ENCODE results near the gene TOP1. TPM values are rescaled to one million over a fixed set of nuclear protein-coding genes. Genes with fewer than 3 reads are reported as not detected.

The TOP1 gene
- total RNA-seq, 2 experiments from 2014 or later: 37.6 to 41.7 TPM

DNA sequence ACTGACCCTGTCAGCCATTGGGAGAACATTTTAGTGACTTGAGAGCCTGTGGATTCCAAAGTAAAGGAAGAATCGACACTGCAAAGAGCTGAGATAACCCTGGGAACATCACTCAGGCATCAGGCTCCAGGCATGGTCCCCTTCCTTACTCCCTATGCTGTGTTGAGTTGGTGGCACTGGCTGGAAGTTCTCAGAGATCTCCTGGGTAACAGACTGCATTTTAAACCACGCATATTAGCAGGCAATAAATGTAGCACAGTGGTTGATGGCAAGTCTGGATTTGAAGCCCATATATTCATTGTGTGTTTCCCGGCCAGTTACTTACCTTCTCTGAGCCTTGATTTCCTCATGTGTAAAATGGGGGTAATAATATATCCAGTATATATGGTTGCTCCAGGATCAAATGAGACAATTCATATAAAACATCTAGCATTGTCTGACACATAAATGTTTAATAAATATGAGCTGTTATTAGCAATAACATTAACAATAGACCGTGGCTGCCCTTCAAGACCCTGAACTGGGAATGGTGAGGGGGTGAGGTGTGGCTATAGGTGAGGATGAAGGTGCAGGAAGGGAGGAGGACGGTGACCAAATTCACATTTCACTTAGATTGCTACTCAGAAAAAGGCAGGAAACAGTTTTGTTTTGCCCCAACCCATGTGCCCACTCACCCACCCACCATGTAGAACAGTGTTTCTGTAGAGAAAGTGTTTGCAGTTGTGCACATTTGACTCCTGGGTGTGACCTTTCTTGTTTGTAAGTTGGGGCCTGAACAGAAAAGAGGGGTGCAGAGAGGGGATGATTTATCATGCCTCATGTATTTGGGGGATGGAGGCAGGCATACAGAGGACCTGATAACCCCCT, 110.8 kb downstream of the TOP1 start:
- peak overlapping the region; percentile 96 for H3K27ac Mint-ChIP-seq
- peak overlapping the region; percentile 83 to 87 for H3K27ac ChIP-seq (ENCODE audit: low read depth in 1 of 2, low read length in 2 of 2)
- no peaks in the 10 kb centered on the region for H3K27me3 ChIP-seq (ENCODE audit: control insufficient read depth in 1 of 2, insufficient read depth in 2 of 2, low read length in 2 of 2)
- H3K36me3 Mint-ChIP-seq (ENCODE audit: low read depth): peaks cover 32% of the 10 kb centered on the region
- intact Hi-C loops (cut with DNase I, micrococcal nuclease): loop anchor here (1.0 to 10.0 kb wide), 5 partner anchors 17 to 555 kb away; no protein-coding TSS in a partner anchor
- peak overlapping the region; percentile 90 for H3K4me3 ChIP-seq (ENCODE audit: low read length)
- H3K36me3 ChIP-seq (ENCODE audit: insufficient read depth, low read length): no peaks in the 10 kb centered on the region
- no peaks in the 10 kb centered on the region for H3K27me3 Mint-ChIP-seq
- peaks cover 84% of the 10 kb centered on the region for H3K4me1 Mint-ChIP-seq (ENCODE audit: low read depth)
- ChIA-PET CTCF (interaction anchor here (0.9 to 6.9 kb wide), 4 partner anchors 10 to 33 kb away, joined by 3 to 66 read pairs (median 4); no protein-coding TSS in a partner anchor), POLR2A (interaction anchor here (0.5 to 14.5 kb wide), 8 partner anchors 8 to 553 kb away, joined by 3 to 403 read pairs (median 5); no protein-coding TSS in a partner anchor)
- TF ChIP-seq, protein P1, sequence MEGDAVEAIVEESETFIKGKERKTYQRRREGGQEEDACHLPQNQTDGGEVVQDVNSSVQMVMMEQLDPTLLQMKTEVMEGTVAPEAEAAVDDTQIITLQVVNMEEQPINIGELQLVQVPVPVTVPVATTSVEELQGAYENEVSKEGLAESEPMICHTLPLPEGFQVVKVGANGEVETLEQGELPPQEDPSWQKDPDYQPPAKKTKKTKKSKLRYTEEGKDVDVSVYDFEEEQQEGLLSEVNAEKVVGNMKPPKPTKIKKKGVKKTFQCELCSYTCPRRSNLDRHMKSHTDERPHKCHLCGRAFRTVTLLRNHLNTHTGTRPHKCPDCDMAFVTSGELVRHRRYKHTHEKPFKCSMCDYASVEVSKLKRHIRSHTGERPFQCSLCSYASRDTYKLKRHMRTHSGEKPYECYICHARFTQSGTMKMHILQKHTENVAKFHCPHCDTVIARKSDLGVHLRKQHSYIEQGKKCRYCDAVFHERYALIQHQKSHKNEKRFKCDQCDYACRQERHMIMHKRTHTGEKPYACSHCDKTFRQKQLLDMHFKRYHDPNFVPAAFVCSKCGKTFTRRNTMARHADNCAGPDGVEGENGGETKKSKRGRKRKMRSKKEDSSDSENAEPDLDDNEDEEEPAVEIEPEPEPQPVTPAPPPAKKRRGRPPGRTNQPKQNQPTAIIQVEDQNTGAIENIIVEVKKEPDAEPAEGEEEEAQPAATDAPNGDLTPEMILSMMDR (IDR thresholded peaks at IDR 0.05): no peak
- H3K4me3 Mint-ChIP-seq: peak overlapping the region; percentile 90
- ATAC-seq (ENCODE audit: poor library complexity) (no peak), DNase-seq (peak in 3 of 14 experiments; percentile 30 to 51 (median 33))
- no peaks in the 10 kb centered on the region for H3K9me3 Mint-ChIP-seq
- peaks cover 76% of the 10 kb centered on the region for H3K4me1 ChIP-seq (ENCODE audit: insufficient read depth, low read length)
- no peaks in the 10 kb centered on the region for H3K9me3 ChIP-seq (ENCODE audit: control insufficient read depth in 1 of 2, insufficient read depth in 1 of 2, low read length in 2 of 2)

DNA sequence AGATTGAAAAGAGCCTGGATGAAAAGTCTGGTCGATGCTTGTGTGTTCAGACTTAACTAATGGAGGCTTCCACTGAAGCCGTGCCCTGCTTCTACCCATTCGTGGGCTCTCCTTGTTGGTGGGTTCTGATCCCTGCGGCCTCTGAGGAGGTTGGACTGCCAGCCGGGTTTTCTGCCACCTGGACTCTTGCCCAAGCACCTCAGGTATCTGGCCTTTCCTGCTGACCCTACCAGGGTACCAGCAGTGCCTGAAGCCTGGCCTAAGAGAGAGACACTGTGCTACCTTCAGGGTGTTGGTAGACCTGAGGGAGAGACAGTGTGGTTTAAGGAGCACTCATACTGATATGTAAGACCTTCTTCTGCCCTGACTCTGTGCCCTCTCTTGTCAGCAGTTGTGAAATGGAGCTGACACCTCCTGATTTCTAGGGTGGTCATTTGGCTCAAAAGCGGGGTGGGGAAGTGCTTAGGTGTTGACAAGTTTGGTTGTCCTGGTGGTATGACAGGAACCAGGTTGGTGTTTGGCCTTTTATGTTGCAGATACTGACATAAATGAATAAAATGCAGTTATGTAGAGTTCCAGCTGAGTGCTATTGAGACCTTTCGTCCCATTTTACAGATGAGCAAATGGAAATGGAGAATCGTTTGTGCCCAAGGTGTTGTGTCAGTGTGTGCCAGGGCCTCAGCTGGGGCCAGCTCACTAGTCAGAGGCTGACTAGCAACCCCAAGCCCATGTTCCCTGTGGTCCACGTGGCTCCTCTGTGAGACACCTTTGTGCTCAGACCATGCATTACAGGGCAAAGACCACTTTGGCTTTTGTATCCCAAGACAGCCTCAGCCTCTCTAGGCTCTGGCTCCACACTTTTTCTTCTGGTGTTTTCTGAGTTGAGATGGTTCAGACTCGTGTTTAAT, 111.9 kb downstream of the TOP1 start:
- H3K27me3 Mint-ChIP-seq: no peaks in the 10 kb centered on the region
- H3K4me3 Mint-ChIP-seq: peak overlapping the region; percentile 90
- peaks cover 78% of the 10 kb centered on the region for H3K4me1 ChIP-seq (ENCODE audit: insufficient read depth, low read length)
- DNase-seq (peak in 2 of 14 experiments; percentile 15 to 33), ATAC-seq (ENCODE audit: poor library complexity) (no peak)
- peak overlapping the region; percentile 90 for H3K4me3 ChIP-seq (ENCODE audit: low read length)
- TF ChIP-seq, protein P1 (IDR thresholded peaks at IDR 0.05): no peak
- H3K4me1 Mint-ChIP-seq (ENCODE audit: low read depth): peaks cover 84% of the 10 kb centered on the region
- peak overlapping the region; percentile 83 to 87 for H3K27ac ChIP-seq (ENCODE audit: low read depth in 1 of 2, low read length in 2 of 2)
- H3K9me3 Mint-ChIP-seq: no peaks in the 10 kb centered on the region
- POLR2A ChIA-PET: interaction anchor here (0.9 to 14.5 kb wide), 3 partner anchors 11 to 32 kb away, joined by 4 to 403 read pairs (median 99); no protein-coding TSS in a partner anchor
- H3K36me3 ChIP-seq (ENCODE audit: insufficient read depth, low read length): no peaks in the 10 kb centered on the region
- H3K27ac Mint-ChIP-seq: peak overlapping the region; percentile 96
- H3K9me3 ChIP-seq (ENCODE audit: control insufficient read depth in 1 of 2, insufficient read depth in 1 of 2, low read length in 2 of 2): no peaks in the 10 kb centered on the region
- intact Hi-C loops (cut with DNase I, micrococcal nuclease): loop anchor here in 1 of 2 experiments (5.0 kb wide), 1 partner anchor 108 kb away; no protein-coding TSS in a partner anchor
- CTCF ChIA-PET: interaction anchor here (1.3 kb wide), 1 partner anchor 178 kb away, joined by 3 read pairs; no protein-coding TSS in a partner anchor
- H3K36me3 Mint-ChIP-seq (ENCODE audit: low read depth): peaks cover 41% of the 10 kb centered on the region
- H3K27me3 ChIP-seq (ENCODE audit: control insufficient read depth in 1 of 2, insufficient read depth in 2 of 2, low read length in 2 of 2): no peaks in the 10 kb centered on the region
